Left ventricle myocardium inferior (tissue), 1 donor: Measurements from ENCODE around the gene TENM3. TPM values are rescaled to one million over a fixed set of nuclear protein-coding genes. Genes with fewer than 3 reads are reported as not detected.
A peak's percentile ranks its signal among the peaks of the same experiment; 100 is the strongest.

ENCODE experiments used
- DNase-seq: peaks from one replicate; pipeline ENCODE4 v3.0.0-alpha.2; 2020
- H3K27ac ChIP-seq: fragments of 200-600 bp; replicated peaks from 2 replicates; pipeline ENCODE4 v1.8.0; 2021
- H3K27me3 ChIP-seq: fragments of 200-600 bp; 2 replicates; pipeline ENCODE4 v1.8.0; 2021; ENCODE audit warnings: low read depth
- H3K36me3 ChIP-seq: fragments of 200-600 bp; 2 replicates; pipeline ENCODE4 v1.8.0; 2021
- H3K4me1 ChIP-seq: fragments of 200-600 bp; 2 replicates; pipeline ENCODE4 v1.8.0; 2021
- H3K4me3 ChIP-seq: fragments of 200-600 bp; 2 replicates; pipeline ENCODE4 v1.8.0; 2021; ENCODE audit warnings: mild to moderate bottlenecking, moderate library complexity
- H3K9me3 ChIP-seq: fragments of 200-600 bp; replicated peaks from 2 replicates; pipeline ENCODE4 v1.8.0; 2021
- intact Hi-C: fragments of 100-400 bp; cut with micrococcal nuclease; formaldehyde crosslinking; loops from one replicate; pipeline ENCODE4 v1.11.0; 2022
- total RNA-seq: library from RNA; stranded (reverse); fragmentation: NEBNext Ultra II Directional; extraction: Animal tissue kit (Norgen Biotek cat#: 25700); gene quantifications from one replicate; pipeline ENCODE4 v1.2.1, GENCODE V29; 2021
- TF ChIP-seq, protein P1 (sequence below): fragments of 200-600 bp; IDR thresholded peaks from 2 replicates; pipeline ENCODE4 v1.8.0; 2021; ENCODE audit warnings: antibody characterized with exemption, mild to moderate bottlenecking, borderline replicate concordance
- donor health status: DM: no; HTN: yes; CAD: no; lungs with severe emphysema.

The TENM3 gene
- total RNA-seq, 1 donor from 2014 or later, result 1.5 TPM

- Histone ChIP-seq H3K27ac (peak overlapping the region; percentile 20), H3K4me1 (peaks cover 20% of the 10 kb centered on the region), H3K36me3 (no peaks in the 10 kb centered on the region), H3K27me3 (no peaks in the 10 kb centered on the region), H3K4me3 (no peak overlapping the region), H3K9me3 (peaks cover 25% of the 10 kb centered on the region)
- peak; percentile 47 for DNase-seq
- intact Hi-C loops, result no loop called here
- TF ChIP-seq, protein P1, sequence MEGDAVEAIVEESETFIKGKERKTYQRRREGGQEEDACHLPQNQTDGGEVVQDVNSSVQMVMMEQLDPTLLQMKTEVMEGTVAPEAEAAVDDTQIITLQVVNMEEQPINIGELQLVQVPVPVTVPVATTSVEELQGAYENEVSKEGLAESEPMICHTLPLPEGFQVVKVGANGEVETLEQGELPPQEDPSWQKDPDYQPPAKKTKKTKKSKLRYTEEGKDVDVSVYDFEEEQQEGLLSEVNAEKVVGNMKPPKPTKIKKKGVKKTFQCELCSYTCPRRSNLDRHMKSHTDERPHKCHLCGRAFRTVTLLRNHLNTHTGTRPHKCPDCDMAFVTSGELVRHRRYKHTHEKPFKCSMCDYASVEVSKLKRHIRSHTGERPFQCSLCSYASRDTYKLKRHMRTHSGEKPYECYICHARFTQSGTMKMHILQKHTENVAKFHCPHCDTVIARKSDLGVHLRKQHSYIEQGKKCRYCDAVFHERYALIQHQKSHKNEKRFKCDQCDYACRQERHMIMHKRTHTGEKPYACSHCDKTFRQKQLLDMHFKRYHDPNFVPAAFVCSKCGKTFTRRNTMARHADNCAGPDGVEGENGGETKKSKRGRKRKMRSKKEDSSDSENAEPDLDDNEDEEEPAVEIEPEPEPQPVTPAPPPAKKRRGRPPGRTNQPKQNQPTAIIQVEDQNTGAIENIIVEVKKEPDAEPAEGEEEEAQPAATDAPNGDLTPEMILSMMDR, result no peak
Measured at GRCh38 chr4:182643801-182644682, 400.8 kb downstream of the TENM3 start.

GRCh38 chr4:182644683-182645050 lies 401.5 kb downstream of the TENM3 start:
- no peaks in the 10 kb centered on the region for H3K27me3 ChIP-seq
- no peak overlapping the region for H3K4me3 ChIP-seq
- H3K36me3 ChIP-seq, result no peaks in the 10 kb centered on the region
- peak overlapping the region; percentile 20 for H3K27ac ChIP-seq
- no peak for DNase-seq
- H3K9me3 ChIP-seq, result peaks cover 25% of the 10 kb centered on the region
- H3K4me1 ChIP-seq, result peaks cover 20% of the 10 kb centered on the region
- intact Hi-C loops, result no loop called here
- TF ChIP-seq, protein P1, result no peak

DNA sequence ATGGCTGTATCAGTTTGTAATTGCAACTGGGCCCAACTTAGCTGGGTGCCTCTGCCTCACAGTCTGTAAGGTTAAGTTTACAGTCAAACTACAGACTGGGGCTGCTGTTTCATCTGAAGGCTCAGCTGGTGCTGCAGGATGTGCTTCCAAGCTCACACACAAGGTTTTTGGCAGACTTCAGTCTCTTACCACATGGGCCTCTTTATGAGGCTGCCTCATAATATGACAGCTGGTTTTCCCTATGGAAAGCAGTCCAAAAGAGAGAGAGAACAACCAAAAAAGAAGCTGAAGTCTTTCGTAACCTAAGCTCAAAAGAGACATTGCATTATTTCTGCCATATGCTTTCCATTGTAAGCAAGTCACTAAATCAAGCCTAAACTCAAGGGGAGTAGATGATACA lies 402.3 kb downstream of the TENM3 start:
- peaks cover 20% of the 10 kb centered on the region for H3K4me1 ChIP-seq
- TF ChIP-seq, protein P1, result no peak
- no peaks in the 10 kb centered on the region for H3K36me3 ChIP-seq
- no peak overlapping the region for H3K4me3 ChIP-seq
- intact Hi-C loops, result no loop called here
- DNase-seq, result no peak
- no peaks in the 10 kb centered on the region for H3K27me3 ChIP-seq
- H3K9me3 ChIP-seq, result peaks cover 25% of the 10 kb centered on the region
- H3K27ac ChIP-seq, result no peak overlapping the region

- DNase-seq, result no peak
- TF ChIP-seq, protein P1, result no peak
- H3K36me3 ChIP-seq, result no peaks in the 10 kb centered on the region
- H3K4me1 ChIP-seq, result peaks cover 16% of the 10 kb centered on the region
- no peak overlapping the region for H3K4me3 ChIP-seq
- intact Hi-C loops, result no loop called here
- no peaks in the 10 kb centered on the region for H3K27me3 ChIP-seq
- peaks cover 25% of the 10 kb centered on the region for H3K9me3 ChIP-seq
- no peak overlapping the region for H3K27ac ChIP-seq
Measured at GRCh38 chr4:182647646-182648300, 404.6 kb downstream of the TENM3 start.

DNA sequence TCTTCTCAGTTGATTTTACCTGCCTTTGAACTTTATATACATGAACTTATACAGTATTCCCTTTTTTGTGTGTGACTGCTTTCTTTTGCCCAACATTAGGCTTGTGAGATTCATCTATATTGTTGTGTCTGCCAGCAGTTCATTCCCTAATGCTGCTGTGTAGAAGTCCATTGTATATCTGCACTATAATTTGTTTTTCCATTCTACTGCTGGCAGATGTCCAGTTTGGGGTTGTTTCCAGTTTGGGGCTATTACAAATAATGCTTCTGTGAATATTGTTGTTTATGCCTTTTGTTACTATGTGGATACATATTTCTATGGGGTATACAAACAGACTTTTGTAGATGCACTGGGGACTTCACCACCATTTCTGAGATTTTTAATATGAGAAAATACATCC lies 405.6 kb downstream of the TENM3 start:
- H3K36me3 ChIP-seq, result no peaks in the 10 kb centered on the region
- no peak overlapping the region for H3K27ac ChIP-seq
- DNase-seq, result no peak
- intact Hi-C loops, result no loop called here
- peaks cover 25% of the 10 kb centered on the region for H3K9me3 ChIP-seq
- no peak overlapping the region for H3K4me3 ChIP-seq
- H3K4me1 ChIP-seq, result peaks cover 6% of the 10 kb centered on the region
- TF ChIP-seq, protein P1, result no peak
- no peaks in the 10 kb centered on the region for H3K27me3 ChIP-seq
